K562 (cell line): ENCODE results near the gene HSFX3. TPM values are rescaled to one million over a fixed set of nuclear protein-coding genes. Genes with fewer than 3 reads are reported as not detected.

Experiments
- ARID4B ChIP-seq: sonication (generic); formaldehyde crosslinking; IDR thresholded peaks from 2 replicates; pipeline ENCODE4 v1.8.0; 2022; ENCODE audit warnings: mild to moderate bottlenecking, missing genetic modification reagents
- BDP1 ChIP-seq: IDR thresholded peaks from 3 replicates; pipeline ENCODE4 v1.6.1; 2011; ENCODE audit not compliant: insufficient read length, insufficient read depth
- DACH1 ChIP-seq: fragments of 450-650 bp; IDR thresholded peaks from 2 replicates; pipeline ENCODE4 v1.6.1; 2018; ENCODE audit not compliant: partially characterized antibody
- EP400 ChIP-seq: fragments of 450-650 bp; IDR thresholded peaks from 2 replicates; pipeline ENCODE4 v1.6.1; 2017; ENCODE audit warnings: antibody characterized with exemption, mild to moderate bottlenecking, moderate library complexity
- LARP7 ChIP-seq: fragments of 450-650 bp; IDR thresholded peaks from 2 replicates; pipeline ENCODE4 v1.6.1; 2016
- NFXL1 ChIP-seq: fragments of 450-650 bp; formaldehyde crosslinking; IDR thresholded peaks from 2 replicates; pipeline ENCODE4 v1.4.0; 2021; ENCODE audit warnings: mild to moderate bottlenecking
- NR1H2 ChIP-seq: sonication (generic); formaldehyde crosslinking; IDR thresholded peaks from 2 replicates; pipeline ENCODE4 v1.4.0; 2020; ENCODE audit warnings: mild to moderate bottlenecking, missing genetic modification reagents
- PCBP1 ChIP-seq: fragments of 200-400 bp; formaldehyde crosslinking; IDR thresholded peaks from 2 replicates; pipeline ENCODE4 v1.6.1; 2018; ENCODE audit warnings: mild to moderate bottlenecking, low read depth, low read length; ENCODE audit not compliant: poor library complexity, severe bottlenecking
- SNAPC5 ChIP-seq: fragments of 250-450 bp; sonication (Bioruptor Pico); IDR thresholded peaks from 2 replicates; pipeline ENCODE4 v1.8.0; 2021; ENCODE audit warnings: moderate library complexity, mild to moderate bottlenecking, inconsistent platforms
- ZBED1 ChIP-seq: IDR thresholded peaks from 2 replicates; pipeline ENCODE4 v1.6.1; 2014
- ZNF232 ChIP-seq: sonication (generic); formaldehyde crosslinking; IDR thresholded peaks from 2 replicates; pipeline ENCODE4 v1.8.0; 2022; ENCODE audit warnings: mild to moderate bottlenecking, missing genetic modification reagents
- ZNF239 ChIP-seq: fragments of 250-450 bp; sonication (Bioruptor Pico); IDR thresholded peaks from 2 replicates; pipeline ENCODE4 v1.4.0; 2020; ENCODE audit warnings: mild to moderate bottlenecking
- ZNF280B ChIP-seq: fragments of 250-450 bp; sonication (Bioruptor Pico); IDR thresholded peaks from 2 replicates; pipeline ENCODE4 v1.5.1; 2021; ENCODE audit warnings: mild to moderate bottlenecking
- ZNF431 ChIP-seq: sonication (generic); formaldehyde crosslinking; IDR thresholded peaks from 2 replicates; pipeline ENCODE4 v1.8.0; 2022; ENCODE audit warnings: mild to moderate bottlenecking, missing genetic modification reagents
- polyA plus RNA-seq, 8 experiments: library from polyadenylated mRNA; depleted of rRNA in 4 of 8; stranded (reverse) in 5 of 8; unstranded in 3 of 8; fragments of >200 nt; fragmentation: Nextera tagmentation in 2 of 8; fragmentation: Illumina TruSeq in 1 of 8; extraction: Ambion mirVana in 2 of 8; extraction: Trizol in 1 of 8; gene quantifications; 2 replicates each; pipeline versions ENCODE4 v1.2.1 to v1.2.3, GENCODE V29; 2011 to 2014; ENCODE audit warnings: inconsistent platforms in 1 of 8, missing spikeins in 1 of 8
- total RNA-seq, 7 experiments: library from RNA; depleted of rRNA in 6 of 7; stranded (reverse); fragments of >200 nt in 6 of 7; fragmentation: Illumina TruSeq in 2 of 7; extraction: Trizol in 2 of 7; gene quantifications; 2 replicates each; pipeline versions ENCODE4 v1.2.1 to v1.2.3, GENCODE V29; 2011 to 2021; ENCODE audit warnings: low replicate concordance in 1 of 7
- TF ChIP-seq, protein P1 (sequence below), 3 experiments: fragments of 200-800 bp in 1 of 3; fragments of 250-450 bp in 1 of 3; fragments of 450-650 bp in 1 of 3; sonication (Bioruptor Pico) in 1 of 3; sonication (Bioruptor generic) in 1 of 3; formaldehyde crosslinking in 1 of 3; IDR thresholded peaks; 2 replicates each; pipeline versions ENCODE4 v1.6.1 to v1.8.0; 2016 to 2022; ENCODE audit warnings: mild to moderate bottlenecking in 2 of 3, missing genetic modification characterization in 2 of 3, missing compliant biosample characterization in 1 of 3, moderate library complexity in 1 of 3

HSFX3 gene
- total and polyA plus RNA-seq, 9 of the 15 experiments (the other 6 are each of a cell fraction or from before 2014, with no cell fraction given), result 0.08 to 0.10 TPM; not detected in 7

GRCh38 chrX:149540621-149541520 is 8.9 kb downstream of the HSFX3 start, which contains the start of gene EOLA1 (continued):
- TF ChIP-seq EP400 (peak; percentile 42; the same call in 1 of the 2 replicates), NR1H2 (CRISPR knock-in tag) (no peak), ARID4B (peak; percentile 48; the same call in 1 of the 2 replicates), BDP1 (no peak), ZNF280B (no peak), SNAPC5 (CRISPR knock-in tag) (no peak), ZNF239 (no peak), ZNF232 (CRISPR knock-in tag) (no peak), LARP7 (no peak), PCBP1 (no peak), DACH1 (no peak), ZNF431 (peak; percentile 33; the same call in 1 of the 2 replicates), NFXL1 (CRISPR knock-in tag) (no peak), ZBED1 (no peak)
- TF ChIP-seq, protein P1, sequence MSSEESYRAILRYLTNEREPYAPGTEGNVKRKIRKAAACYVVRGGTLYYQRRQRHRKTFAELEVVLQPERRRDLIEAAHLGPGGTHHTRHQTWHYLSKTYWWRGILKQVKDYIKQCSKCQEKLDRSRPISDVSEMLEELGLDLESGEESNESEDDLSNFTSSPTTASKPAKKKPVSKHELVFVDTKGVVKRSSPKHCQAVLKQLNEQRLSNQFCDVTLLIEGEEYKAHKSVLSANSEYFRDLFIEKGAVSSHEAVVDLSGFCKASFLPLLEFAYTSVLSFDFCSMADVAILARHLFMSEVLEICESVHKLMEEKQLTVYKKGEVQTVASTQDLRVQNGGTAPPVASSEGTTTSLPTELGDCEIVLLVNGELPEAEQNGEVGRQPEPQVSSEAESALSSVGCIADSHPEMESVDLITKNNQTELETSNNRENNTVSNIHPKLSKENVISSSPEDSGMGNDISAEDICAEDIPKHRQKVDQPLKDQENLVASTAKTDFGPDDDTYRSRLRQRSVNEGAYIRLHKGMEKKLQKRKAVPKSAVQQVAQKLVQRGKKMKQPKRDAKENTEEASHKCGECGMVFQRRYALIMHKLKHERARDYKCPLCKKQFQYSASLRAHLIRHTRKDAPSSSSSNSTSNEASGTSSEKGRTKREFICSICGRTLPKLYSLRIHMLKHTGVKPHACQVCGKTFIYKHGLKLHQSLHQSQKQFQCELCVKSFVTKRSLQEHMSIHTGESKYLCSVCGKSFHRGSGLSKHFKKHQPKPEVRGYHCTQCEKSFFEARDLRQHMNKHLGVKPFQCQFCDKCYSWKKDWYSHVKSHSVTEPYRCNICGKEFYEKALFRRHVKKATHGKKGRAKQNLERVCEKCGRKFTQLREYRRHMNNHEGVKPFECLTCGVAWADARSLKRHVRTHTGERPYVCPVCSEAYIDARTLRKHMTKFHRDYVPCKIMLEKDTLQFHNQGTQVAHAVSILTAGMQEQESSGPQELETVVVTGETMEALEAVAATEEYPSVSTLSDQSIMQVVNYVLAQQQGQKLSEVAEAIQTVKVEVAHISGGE (CRISPR knock-in tag; IDR thresholded peaks at IDR 0.05), result 0 out of 6 replicates have a peak, but pooled peaks of 1 of the 3 experiments have one; percentile 23
